RWPE1 (cell line): ENCODE measurements around the gene IQGAP1.

ENCODE experiments used
- CTCF ChIA-PET: fragments of 350-600 bp; sonication (Branson Sonifier 250); formaldehyde crosslinking; extraction: SDS; loops from one replicate; lab custom pipeline; 2021; lab: Yijun Ruan, JAX
- POLR2A ChIA-PET: fragments of 400-600 bp; formaldehyde crosslinking; extraction: SDS; loops from one replicate; lab custom pipeline; 2020; ENCODE audit warnings: antibody characterized with exemption; ENCODE audit not compliant: low non-redundant PET; lab: Yijun Ruan, JAX
- DNase-seq: peaks from one replicate; pipeline ENCODE4 v3.0.0; 2012; ENCODE audit warnings: low spot score
- H3K27ac ChIP-seq: fragments of 450-650 bp; 2 replicates; pipeline ENCODE4 v1.5.1; 2017
- TF ChIP-seq, protein P1 (sequence below): fragments of 450-650 bp; conservative IDR thresholded peaks from 2 replicates; pipeline ENCODE4 v1.5.1; 2017; ENCODE audit warnings: low read depth, mild to moderate bottlenecking

IQGAP1 gene

DNA sequence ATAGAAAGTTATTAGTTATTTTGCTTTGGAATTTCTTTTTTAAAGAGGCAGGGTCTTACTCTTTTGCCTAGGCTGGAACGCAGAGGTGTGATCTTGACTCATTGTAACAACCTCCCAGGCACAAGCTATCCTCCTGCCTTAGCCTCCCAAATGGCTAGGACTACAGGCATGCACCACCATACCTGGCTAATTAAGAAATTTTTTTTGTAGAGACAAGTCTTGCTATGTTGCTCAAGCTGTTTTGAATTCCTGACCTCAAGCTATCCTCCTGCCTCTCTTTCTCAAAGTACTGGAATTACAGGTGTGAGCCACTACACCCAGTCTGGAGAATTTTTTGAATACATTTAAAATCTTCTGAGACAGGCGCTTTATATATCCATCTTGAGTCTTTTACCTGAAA lies 49.5 kb downstream of the IQGAP1 start:
- TF ChIP-seq, protein P1, sequence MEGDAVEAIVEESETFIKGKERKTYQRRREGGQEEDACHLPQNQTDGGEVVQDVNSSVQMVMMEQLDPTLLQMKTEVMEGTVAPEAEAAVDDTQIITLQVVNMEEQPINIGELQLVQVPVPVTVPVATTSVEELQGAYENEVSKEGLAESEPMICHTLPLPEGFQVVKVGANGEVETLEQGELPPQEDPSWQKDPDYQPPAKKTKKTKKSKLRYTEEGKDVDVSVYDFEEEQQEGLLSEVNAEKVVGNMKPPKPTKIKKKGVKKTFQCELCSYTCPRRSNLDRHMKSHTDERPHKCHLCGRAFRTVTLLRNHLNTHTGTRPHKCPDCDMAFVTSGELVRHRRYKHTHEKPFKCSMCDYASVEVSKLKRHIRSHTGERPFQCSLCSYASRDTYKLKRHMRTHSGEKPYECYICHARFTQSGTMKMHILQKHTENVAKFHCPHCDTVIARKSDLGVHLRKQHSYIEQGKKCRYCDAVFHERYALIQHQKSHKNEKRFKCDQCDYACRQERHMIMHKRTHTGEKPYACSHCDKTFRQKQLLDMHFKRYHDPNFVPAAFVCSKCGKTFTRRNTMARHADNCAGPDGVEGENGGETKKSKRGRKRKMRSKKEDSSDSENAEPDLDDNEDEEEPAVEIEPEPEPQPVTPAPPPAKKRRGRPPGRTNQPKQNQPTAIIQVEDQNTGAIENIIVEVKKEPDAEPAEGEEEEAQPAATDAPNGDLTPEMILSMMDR = no peak
- CTCF ChIA-PET = interaction anchor here (0.7 kb wide), 1 partner anchor 174 kb away, joined by 3 read pairs; no protein-coding TSS in a partner anchor
- H3K27ac ChIP-seq = no peak overlapping the region
- POLR2A ChIA-PET = no interaction called here
- DNase-seq = no peak

DNA sequence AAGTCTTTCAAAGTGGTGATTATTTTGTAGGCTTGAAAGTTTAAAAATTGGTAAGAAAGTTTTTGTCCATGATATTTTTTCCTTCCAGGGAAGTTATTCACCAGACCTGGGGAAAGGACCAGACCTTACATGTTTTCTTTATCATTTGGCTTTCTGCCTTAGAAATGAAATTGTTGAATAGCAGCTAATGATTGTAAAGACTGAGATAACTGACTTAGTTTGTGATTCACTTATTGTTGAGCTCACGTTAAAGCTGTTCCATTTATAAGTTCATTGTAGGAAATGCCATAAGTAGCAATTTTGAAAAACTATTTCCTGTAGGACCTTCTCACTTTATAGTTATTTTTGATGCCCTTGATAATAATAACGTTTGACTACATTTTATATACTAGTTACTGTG lies 51.9 kb downstream of the IQGAP1 start:
- ChIA-PET CTCF (interaction anchor here (0.9 kb wide), 1 partner anchor 16 kb away, joined by 3 read pairs; no protein-coding TSS in a partner anchor), POLR2A (no interaction called here)
- TF ChIP-seq, protein P1 = no peak
- DNase-seq = no peak
- H3K27ac ChIP-seq = no peak overlapping the region

DNA sequence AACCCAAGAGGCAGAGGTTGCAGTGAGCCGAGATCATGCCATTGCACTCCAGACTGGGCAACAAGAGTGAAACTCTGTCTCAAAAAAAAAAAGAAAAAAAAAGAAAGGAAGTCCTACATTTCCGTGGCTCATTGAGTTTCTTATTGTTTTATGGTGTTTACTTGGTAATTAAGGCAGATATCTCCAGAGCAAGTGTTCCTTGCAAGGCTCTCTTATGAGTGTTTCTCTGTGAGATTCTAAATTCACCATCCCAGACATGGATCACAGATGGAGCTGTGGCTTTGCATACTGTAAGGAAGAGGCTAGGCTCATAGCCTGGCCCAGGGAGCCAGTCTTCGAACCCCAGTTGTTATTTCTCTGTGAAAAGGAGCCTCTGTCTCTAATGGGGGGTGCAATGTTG lies 53.0 kb downstream of the IQGAP1 start:
- TF ChIP-seq, protein P1 = no peak
- ChIA-PET POLR2A (interaction anchor here (0.7 kb wide), 1 partner anchor 19 kb away, joined by 4 read pairs; no protein-coding TSS in a partner anchor), CTCF (interaction anchor here (0.5 kb wide), 1 partner anchor 120 kb away, joined by 4 read pairs; no protein-coding TSS in a partner anchor)
- no peak overlapping the region for H3K27ac ChIP-seq
- no peak for DNase-seq

DNA sequence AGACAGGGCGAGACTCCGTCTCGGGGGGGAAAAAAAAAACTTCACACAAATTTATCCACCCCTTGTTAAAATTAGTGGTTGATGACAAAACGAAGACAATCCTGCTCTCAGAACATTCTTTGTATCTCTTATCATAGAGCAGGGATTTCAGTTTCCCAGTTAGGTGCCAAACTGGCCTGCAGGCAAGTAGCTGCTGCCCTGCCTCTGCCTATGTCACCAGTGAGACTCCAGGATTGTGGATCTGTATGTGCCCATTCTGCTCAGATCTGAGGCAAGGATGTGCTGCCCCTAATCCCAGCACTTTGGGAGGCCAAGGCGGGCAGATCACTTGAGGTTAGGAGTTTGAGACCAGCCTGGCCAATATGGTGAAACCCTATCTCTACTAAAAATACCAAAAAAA lies 54.4 kb downstream of the IQGAP1 start:
- ChIA-PET CTCF (no interaction called here), POLR2A (no interaction called here)
- peak overlapping the region; percentile 59 for H3K27ac ChIP-seq
- TF ChIP-seq, protein P1 = no peak
- no peak for DNase-seq

DNA sequence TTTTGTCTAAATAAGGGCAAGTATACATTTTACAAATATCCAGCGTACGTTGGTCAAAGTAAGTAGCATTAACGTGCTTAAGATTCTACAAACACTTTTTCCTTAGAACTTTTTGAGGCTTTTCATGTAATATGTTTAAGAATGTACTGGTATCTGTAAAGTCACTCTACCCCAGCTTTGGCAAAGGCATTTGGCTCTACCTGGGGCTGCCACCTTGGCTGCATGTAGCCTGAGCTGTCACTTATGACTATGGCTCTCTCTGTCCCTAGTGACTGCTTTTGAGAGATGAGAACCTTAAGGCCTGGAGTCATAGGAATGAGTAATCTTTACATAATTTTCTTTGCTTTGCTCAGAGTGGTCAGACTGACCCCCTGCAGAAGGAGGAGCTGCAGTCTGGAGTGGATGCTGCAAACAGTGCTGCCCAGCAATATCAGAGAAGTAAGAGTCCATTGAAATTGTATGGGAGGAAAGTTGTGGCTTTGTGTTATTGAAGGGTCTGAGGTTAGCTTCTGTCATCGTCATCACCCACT lies 61.2 kb downstream of the IQGAP1 start:
- ChIA-PET CTCF (interaction anchor here (0.8 to 2.1 kb wide), 3 partner anchors 130 to 156 kb away, joined by 3 to 5 read pairs (median 4); no protein-coding TSS in a partner anchor), POLR2A (no interaction called here)
- no peak overlapping the region for H3K27ac ChIP-seq
- TF ChIP-seq, protein P1 = no peak
- DNase-seq = no peak

DNA sequence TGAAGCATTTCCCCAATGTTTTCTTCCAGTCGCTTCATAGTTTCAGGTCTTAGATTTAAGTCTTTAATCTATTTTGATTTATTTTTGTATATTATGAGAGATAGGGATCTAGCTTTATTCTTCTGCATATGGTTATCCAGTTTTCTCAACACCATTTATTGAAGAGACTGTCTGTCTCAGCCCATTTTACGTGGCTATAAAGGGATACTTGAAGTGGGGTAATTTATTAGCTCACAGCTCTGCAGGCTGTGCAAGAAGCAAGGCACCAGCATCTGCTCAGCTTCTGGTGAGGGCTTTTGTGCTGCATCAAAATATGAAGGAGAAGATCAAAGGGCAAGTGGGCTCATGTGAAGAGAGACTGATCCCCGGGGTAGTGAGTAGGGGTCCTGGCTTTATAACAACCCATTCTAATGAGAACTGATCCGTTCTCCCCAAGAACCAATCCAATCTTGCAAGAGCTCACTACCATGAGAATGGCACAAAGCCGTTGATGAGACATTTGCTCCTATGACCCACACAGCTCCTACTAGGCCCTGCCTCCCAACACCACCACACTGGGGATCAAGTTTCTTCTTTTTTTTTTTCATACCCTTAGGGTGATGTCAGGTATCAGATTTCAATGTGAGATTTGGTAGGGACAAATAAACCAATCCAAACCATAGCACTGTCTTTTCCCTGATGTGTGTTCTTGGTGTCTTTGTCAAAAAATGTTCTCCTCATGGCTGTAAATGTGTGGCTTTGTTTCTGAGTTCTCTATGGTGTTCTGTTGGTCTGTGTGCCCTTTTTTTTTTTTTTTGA lies 63.2 kb downstream of the IQGAP1 start:
- DNase-seq = peak; percentile 34

More for the DNA sequence above, 63.2 kb downstream of the IQGAP1 start:
- no peak overlapping the region for H3K27ac ChIP-seq
- ChIA-PET POLR2A (interaction anchor here (0.6 kb wide), 2 partner anchors 54 to 61 kb away, joined by 3 to 5 read pairs; no protein-coding TSS in a partner anchor), CTCF (interaction anchor here (0.6 to 2.1 kb wide), 4 partner anchors 9 to 136 kb away, joined by 3 to 5 read pairs (median 3); no protein-coding TSS in a partner anchor)
- TF ChIP-seq, protein P1 = no peak
